GM12878 (cell line): ENCODE measurements around the gene RETREG1. TPM values are rescaled to one million over a fixed set of nuclear protein-coding genes. Genes with fewer than 3 reads are reported as not detected.

Experiments
- ATAC-seq: fragments of 200-7000 bp; cut with Tn5 transposase; 3 replicates; pipeline ENCODE4 v1.9.1; 2020; ENCODE audit warnings: mild to moderate bottlenecking, moderate library complexity
- BruUV-seq: library from RNA; stranded (reverse); fragments of 400-500 nt; replicated peaks from 2 replicates; lab custom pipeline; 2021; lab: Mats Ljungman, UMichigan
- CTCF ChIA-PET: fragments of 300-600 bp; sonication (Branson Sonifier 250); formaldehyde crosslinking; extraction: SDS; loops from one replicate; lab custom pipeline; 2021; ENCODE audit warnings: inconsistent platforms; lab: Yijun Ruan, JAX
- POLR2A ChIA-PET: fragments of 350-600 bp; formaldehyde crosslinking; extraction: SDS; loops from one replicate; lab custom pipeline; 2021; ENCODE audit warnings: inconsistent platforms; lab: Charles Lee
- RAD21 ChIA-PET: fragments of 300-600 bp; sonication (Branson Sonifier 250); formaldehyde crosslinking; loops from one replicate; lab custom pipeline; 2023; ENCODE audit warnings: antibody characterized with exemption; ENCODE audit not compliant: unreplicated experiment; lab: Charles Lee
- SMC1A ChIA-PET: fragments of 300-600 bp; sonication (Branson Sonifier 250); formaldehyde crosslinking; loops from one replicate; lab custom pipeline; 2023; ENCODE audit not compliant: unreplicated experiment, uncharacterized antibody; lab: Charles Lee
- DNase-seq: peaks from one replicate; pipeline ENCODE4 v3.0.0-alpha.2; 2011; ENCODE audit warnings: low read depth, low spot score
- FAIRE-seq: peaks from 3 replicates; lab custom pipeline; 2011; peaks lifted over from hg19 to GRCh38; lab: Jason Lieb, UNC
- H2AFZ ChIP-seq: 2 replicates; pipeline ENCODE4 v1.6.0; 2011; ENCODE audit warnings: low read depth, low read length, control low read depth; ENCODE audit not compliant: control insufficient read depth
- H3K27ac ChIP-seq: 2 replicates; pipeline ENCODE4 v1.5.1; 2011; ENCODE audit warnings: control low read depth; ENCODE audit not compliant: control insufficient read depth, insufficient read depth
- H3K27me3 ChIP-seq, 2 experiments: replicated peaks in 1 of 2; 2 replicates each; pipeline versions ENCODE4 v1.6.0 to v1.6.1; 2011; ENCODE audit warnings: low read length in 1 of 2; ENCODE audit not compliant: control insufficient read depth in 2 of 2, insufficient read depth in 2 of 2
- H3K36me3 ChIP-seq, 2 experiments: 2 replicates each; pipeline ENCODE4 v1.5.1; 2011; ENCODE audit warnings: low read length in 1 of 2; ENCODE audit not compliant: control insufficient read depth in 2 of 2, insufficient read depth in 2 of 2
- H3K4me1 ChIP-seq: 2 replicates; pipeline ENCODE4 v1.6.1; 2011; ENCODE audit warnings: mild to moderate bottlenecking, low read length, moderate library complexity, mixed read lengths; ENCODE audit not compliant: control insufficient read depth, insufficient read depth
- H3K4me2 ChIP-seq: 2 replicates; pipeline ENCODE4 v1.6.0; 2011; ENCODE audit warnings: control low read depth; ENCODE audit not compliant: control insufficient read depth, insufficient read depth
- H3K4me3 ChIP-seq: fragments of 200-600 bp; sonication (generic); 2 replicates; pipeline ENCODE4 v1.5.1; 2016
- H3K79me2 ChIP-seq: 2 replicates; pipeline ENCODE4 v1.6.0; 2011; ENCODE audit warnings: low read length; ENCODE audit not compliant: control insufficient read depth, insufficient read depth
- H3K9ac ChIP-seq: 2 replicates; pipeline ENCODE4 v1.8.0; 2011; ENCODE audit warnings: low read length, control low read depth, mixed read lengths; ENCODE audit not compliant: control insufficient read depth, insufficient read depth
- H3K9me3 ChIP-seq: replicated peaks from 3 replicates; pipeline ENCODE4 v1.5.1; 2011; ENCODE audit warnings: mild to moderate bottlenecking, low read length; ENCODE audit not compliant: control insufficient read depth, insufficient read depth
- H4K20me1 ChIP-seq: 2 replicates; pipeline ENCODE4 v1.6.0; 2011; ENCODE audit not compliant: control insufficient read depth, insufficient read depth
- BRCA1 ChIP-seq: IDR thresholded peaks from 2 replicates; pipeline ENCODE4 v1.6.1; 2011; ENCODE audit warnings: low read depth, low read length, improper control_type of control experiment
- CHD4 ChIP-seq: fragments of 200-600 bp; sonication (generic); IDR thresholded peaks from 2 replicates; pipeline ENCODE4 v1.6.1; 2016; ENCODE audit warnings: mild to moderate bottlenecking
- CREB1 ChIP-seq: IDR thresholded peaks from 2 replicates; pipeline ENCODE4 v1.6.1; 2012; ENCODE audit warnings: low read depth, mild to moderate bottlenecking, inconsistent platforms
- EED ChIP-seq: sonication (generic); IDR thresholded peaks from 2 replicates; pipeline ENCODE4 v1.6.1; 2016; ENCODE audit warnings: antibody characterized with exemption, low read depth
- ESRRA ChIP-seq: IDR thresholded peaks from 2 replicates; pipeline ENCODE4 v1.6.1; 2012; ENCODE audit warnings: mild to moderate bottlenecking, low read length, improper control_type of control experiment
- IKZF1 ChIP-seq: fragments of 450-650 bp; conservative IDR thresholded peaks from 2 replicates; pipeline ENCODE4 v1.6.1; 2017; ENCODE audit warnings: antibody characterized with exemption, mild to moderate bottlenecking
- JUND ChIP-seq: IDR thresholded peaks from 2 replicates; pipeline ENCODE4 v1.6.1; 2012; ENCODE audit warnings: low read depth, mild to moderate bottlenecking, low read length, improper control_type of control experiment, moderate library complexity
- LARP7 ChIP-seq: fragments of 450-650 bp; IDR thresholded peaks from 2 replicates; pipeline ENCODE4 v1.6.1; 2017; ENCODE audit warnings: mild to moderate bottlenecking
- MEF2B ChIP-seq: fragments of 450-650 bp; IDR thresholded peaks from 2 replicates; pipeline ENCODE4 v1.6.1; 2018; ENCODE audit warnings: mild to moderate bottlenecking, moderate library complexity; ENCODE audit not compliant: partially characterized antibody, poor library complexity, severe bottlenecking
- POLR2AphosphoS5 ChIP-seq: IDR thresholded peaks from 2 replicates; pipeline ENCODE4 v1.6.1; 2011; ENCODE audit warnings: mild to moderate bottlenecking, low read length, inconsistent platforms
- RUNX3 ChIP-seq: IDR thresholded peaks from 2 replicates; pipeline ENCODE4 v1.6.1; 2012; ENCODE audit warnings: low read length, inconsistent platforms
- SIN3A ChIP-seq: IDR thresholded peaks from 2 replicates; pipeline ENCODE4 v1.6.1; 2012; ENCODE audit warnings: low read depth, low read length, improper control_type of control experiment
- SMARCA5 ChIP-seq: fragments of 450-650 bp; IDR thresholded peaks from 2 replicates; pipeline ENCODE4 v1.6.1; 2017; ENCODE audit warnings: mild to moderate bottlenecking
- SMC3 ChIP-seq: IDR thresholded peaks from 2 replicates; pipeline ENCODE4 v1.6.1; 2011; ENCODE audit warnings: low read length, improper control_type of control experiment, borderline replicate concordance
- SP1 ChIP-seq: IDR thresholded peaks from one replicate; pipeline ENCODE4 v1.6.1; 2011; ENCODE audit warnings: low read depth, low read length
- WRNIP1 ChIP-seq: IDR thresholded peaks from 2 replicates; pipeline ENCODE4 v1.6.1; 2011; ENCODE audit warnings: low read depth, low read length, improper control_type of control experiment, borderline replicate concordance
- WGBS: methylation state at CpG from one replicate; pipeline ENCODE4 v1.1.6; 2016; ENCODE audit warnings: low lambda C conversion rate; ENCODE audit not compliant: insufficient replicate concordance, insufficient coverage; ENCODE audit errors: missing lambda C conversion rate; 5-methylcytosine and 5-hydroxymethylcytosine counted together
- in situ Hi-C: fragments of 300-500 bp; cut with MboI; formaldehyde crosslinking; loops from 9 replicates; pipeline ENCODE4 v1.14.3; 2018; ENCODE audit warnings: mixed read lengths
- intact Hi-C: fragments of 100-400 bp; cut with micrococcal nuclease; formaldehyde crosslinking; loops from one replicate; pipeline ENCODE4 v1.14.2; 2022; ENCODE audit not compliant: unreplicated experiment
- polyA plus RNA-seq, 11 experiments: library from polyadenylated mRNA; depleted of rRNA in 4 of 11; unstranded in 6 of 11; stranded (reverse) in 5 of 11; fragments of >200 nt; fragmentation: Nextera tagmentation in 4 of 11; fragmentation: Illumina TruSeq in 1 of 11; extraction: Ambion mirVana in 4 of 11; extraction: Trizol in 1 of 11; gene quantifications; 1 replicate in 1 of 11; 2 replicates in 10 of 11; pipeline versions ENCODE4 v1.2.1 to v1.2.3, GENCODE V29; 2011 to 2016; ENCODE audit warnings: inconsistent platforms in 2 of 11, missing spikeins in 2 of 11, low read depth in 1 of 11
- total RNA-seq, 4 experiments: library from RNA; depleted of rRNA in 3 of 4; stranded (reverse); fragments of >200 nt in 3 of 4; fragmentation: Illumina TruSeq in 1 of 4; extraction: Trizol in 1 of 4; gene quantifications; 2 replicates each; pipeline versions ENCODE4 v1.2.1 to v1.2.3, GENCODE V29; 2013 to 2021
- TF ChIP-seq, protein P1 (sequence below): fragments of 450-650 bp; IDR thresholded peaks from 2 replicates; pipeline ENCODE4 v1.6.1; 2016; ENCODE audit warnings: mild to moderate bottlenecking
- TF ChIP-seq, protein P2 (sequence below): fragments of 450-650 bp; formaldehyde crosslinking; IDR thresholded peaks from 2 replicates; pipeline ENCODE4 v1.5.0; 2022; ENCODE audit warnings: mild to moderate bottlenecking, missing genetic modification characterization
- TF ChIP-seq, protein P3 (sequence below): fragments of 450-650 bp; IDR thresholded peaks from 2 replicates; pipeline ENCODE4 v1.6.1; 2017; ENCODE audit warnings: mild to moderate bottlenecking

The RETREG1 gene
- total and polyA plus RNA-seq, 10 of the 15 experiments (the other 5 are each of a cell fraction or from before 2014, with no cell fraction given) = 3.9 to 8.9 (median 6.4) TPM

DNA sequence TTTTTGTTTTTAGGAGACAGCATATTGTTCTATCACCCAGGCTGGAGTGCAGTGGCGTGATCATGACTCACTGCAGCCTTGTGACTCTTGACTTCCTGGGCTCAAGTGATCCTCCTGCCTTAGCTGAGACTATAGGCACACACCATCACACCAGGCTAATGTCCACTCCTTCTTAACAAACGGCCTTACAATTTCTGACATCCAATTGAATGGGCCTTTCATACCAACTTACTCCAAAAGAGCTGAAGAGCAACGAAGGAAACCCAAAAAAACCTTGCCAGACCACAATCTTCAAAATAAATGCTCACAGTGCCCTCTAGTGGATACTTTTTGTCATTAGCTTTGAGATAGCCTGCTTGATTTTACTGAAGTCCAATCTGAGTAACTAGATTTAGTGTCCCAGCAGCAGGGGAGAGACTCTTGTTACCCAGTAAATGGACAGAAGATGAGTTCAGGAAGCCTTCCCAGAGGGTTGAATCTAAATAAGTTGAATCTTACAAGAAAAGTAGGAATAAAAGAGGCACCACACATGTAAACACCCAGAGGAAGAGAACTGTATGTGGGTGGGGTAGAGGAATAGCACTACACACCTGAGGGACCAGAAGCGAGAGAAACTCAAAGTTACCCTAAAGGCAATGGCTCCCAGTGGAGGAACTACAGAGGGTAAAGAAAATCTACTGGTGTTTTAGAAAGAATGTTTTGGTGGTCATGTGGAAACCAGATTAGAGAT is 160.5 kb downstream of the RETREG1 start:
- Histone ChIP-seq H3K27me3 (no peaks in the 10 kb centered on the region), H2AFZ (no peak overlapping the region), H3K9ac (no peak overlapping the region), H3K4me1 (0 out of 2 replicates have a peak, but pooled peaks cover 4% of the 10 kb centered on the region), H3K9me3 (no peaks in the 10 kb centered on the region), H3K27ac (no peak overlapping the region), H3K79me2 (peaks cover 16% of the 10 kb centered on the region), H3K36me3 (peaks cover 11 to 34% of the 10 kb centered on the region in 2 experiments), H4K20me1 (peaks cover 4% of the 10 kb centered on the region; the same call in 1 of the 2 replicates), H3K4me3 (no peak overlapping the region), H3K4me2 (peak overlapping the region; percentile 26; the same call in 1 of the 2 replicates)
- peak; percentile 95 for FAIRE-seq
- intact Hi-C loops (loop anchor here (1.0 kb wide), 1 partner anchor 296 kb away; no protein-coding TSS in a partner anchor), in situ Hi-C loops (loop anchor here (5.0 to 25.0 kb wide), 2 partner anchors 294 to 1744 kb away; no protein-coding TSS in a partner anchor)
- ChIA-PET POLR2A (interaction anchor here (1.4 kb wide), 1 partner anchor 11 kb away, joined by 4 read pairs; no protein-coding TSS in a partner anchor), SMC1A (interaction anchor here (0.6 to 8.2 kb wide), 12 partner anchors 10 to 299 kb away, joined by 3 to 56 read pairs (median 4); no protein-coding TSS in a partner anchor), RAD21 (interaction anchor here (0.9 to 5.2 kb wide), 6 partner anchors 11 to 296 kb away, joined by 3 to 49 read pairs (median 4); no protein-coding TSS in a partner anchor), CTCF (interaction anchor here (0.7 to 6.1 kb wide), 25 partner anchors 9 to 631 kb away, joined by 3 to 117 read pairs (median 5); partner anchors contain the start of gene ZNF622)
- 36% methylated on average over 4 of the region's 4 CpGs for WGBS
- ATAC-seq = peak; percentile 81
- BruUV-seq = no TSS peak
- no peak for DNase-seq
- TF ChIP-seq BRCA1 (no peak), EED (no peak), LARP7 (no peak), IKZF1 (no peak), CHD4 (no peak), SMC3 (peak; percentile 39; the same call in 1 of the 2 replicates), JUND (no peak), ESRRA (no peak), CREB1 (no peak), SP1 (no peak), POLR2AphosphoS5 (no peak), RUNX3 (peak; percentile 75), SIN3A (no peak), MEF2B (no peak), SMARCA5 (no peak), WRNIP1 (no peak)
- TF ChIP-seq, protein P1, sequence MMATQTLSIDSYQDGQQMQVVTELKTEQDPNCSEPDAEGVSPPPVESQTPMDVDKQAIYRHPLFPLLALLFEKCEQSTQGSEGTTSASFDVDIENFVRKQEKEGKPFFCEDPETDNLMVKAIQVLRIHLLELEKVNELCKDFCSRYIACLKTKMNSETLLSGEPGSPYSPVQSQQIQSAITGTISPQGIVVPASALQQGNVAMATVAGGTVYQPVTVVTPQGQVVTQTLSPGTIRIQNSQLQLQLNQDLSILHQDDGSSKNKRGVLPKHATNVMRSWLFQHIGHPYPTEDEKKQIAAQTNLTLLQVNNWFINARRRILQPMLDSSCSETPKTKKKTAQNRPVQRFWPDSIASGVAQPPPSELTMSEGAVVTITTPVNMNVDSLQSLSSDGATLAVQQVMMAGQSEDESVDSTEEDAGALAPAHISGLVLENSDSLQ = no peak
- TF ChIP-seq, protein P2, sequence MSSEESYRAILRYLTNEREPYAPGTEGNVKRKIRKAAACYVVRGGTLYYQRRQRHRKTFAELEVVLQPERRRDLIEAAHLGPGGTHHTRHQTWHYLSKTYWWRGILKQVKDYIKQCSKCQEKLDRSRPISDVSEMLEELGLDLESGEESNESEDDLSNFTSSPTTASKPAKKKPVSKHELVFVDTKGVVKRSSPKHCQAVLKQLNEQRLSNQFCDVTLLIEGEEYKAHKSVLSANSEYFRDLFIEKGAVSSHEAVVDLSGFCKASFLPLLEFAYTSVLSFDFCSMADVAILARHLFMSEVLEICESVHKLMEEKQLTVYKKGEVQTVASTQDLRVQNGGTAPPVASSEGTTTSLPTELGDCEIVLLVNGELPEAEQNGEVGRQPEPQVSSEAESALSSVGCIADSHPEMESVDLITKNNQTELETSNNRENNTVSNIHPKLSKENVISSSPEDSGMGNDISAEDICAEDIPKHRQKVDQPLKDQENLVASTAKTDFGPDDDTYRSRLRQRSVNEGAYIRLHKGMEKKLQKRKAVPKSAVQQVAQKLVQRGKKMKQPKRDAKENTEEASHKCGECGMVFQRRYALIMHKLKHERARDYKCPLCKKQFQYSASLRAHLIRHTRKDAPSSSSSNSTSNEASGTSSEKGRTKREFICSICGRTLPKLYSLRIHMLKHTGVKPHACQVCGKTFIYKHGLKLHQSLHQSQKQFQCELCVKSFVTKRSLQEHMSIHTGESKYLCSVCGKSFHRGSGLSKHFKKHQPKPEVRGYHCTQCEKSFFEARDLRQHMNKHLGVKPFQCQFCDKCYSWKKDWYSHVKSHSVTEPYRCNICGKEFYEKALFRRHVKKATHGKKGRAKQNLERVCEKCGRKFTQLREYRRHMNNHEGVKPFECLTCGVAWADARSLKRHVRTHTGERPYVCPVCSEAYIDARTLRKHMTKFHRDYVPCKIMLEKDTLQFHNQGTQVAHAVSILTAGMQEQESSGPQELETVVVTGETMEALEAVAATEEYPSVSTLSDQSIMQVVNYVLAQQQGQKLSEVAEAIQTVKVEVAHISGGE (CRISPR knock-in tag) = no peak
- TF ChIP-seq, protein P3, sequence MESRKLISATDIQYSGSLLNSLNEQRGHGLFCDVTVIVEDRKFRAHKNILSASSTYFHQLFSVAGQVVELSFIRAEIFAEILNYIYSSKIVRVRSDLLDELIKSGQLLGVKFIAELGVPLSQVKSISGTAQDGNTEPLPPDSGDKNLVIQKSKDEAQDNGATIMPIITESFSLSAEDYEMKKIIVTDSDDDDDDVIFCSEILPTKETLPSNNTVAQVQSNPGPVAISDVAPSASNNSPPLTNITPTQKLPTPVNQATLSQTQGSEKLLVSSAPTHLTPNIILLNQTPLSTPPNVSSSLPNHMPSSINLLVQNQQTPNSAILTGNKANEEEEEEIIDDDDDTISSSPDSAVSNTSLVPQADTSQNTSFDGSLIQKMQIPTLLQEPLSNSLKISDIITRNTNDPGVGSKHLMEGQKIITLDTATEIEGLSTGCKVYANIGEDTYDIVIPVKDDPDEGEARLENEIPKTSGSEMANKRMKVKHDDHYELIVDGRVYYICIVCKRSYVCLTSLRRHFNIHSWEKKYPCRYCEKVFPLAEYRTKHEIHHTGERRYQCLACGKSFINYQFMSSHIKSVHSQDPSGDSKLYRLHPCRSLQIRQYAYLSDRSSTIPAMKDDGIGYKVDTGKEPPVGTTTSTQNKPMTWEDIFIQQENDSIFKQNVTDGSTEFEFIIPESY = no peak
